SJSA1 (cell line): ENCODE results near the gene FIGN. TPM values are rescaled to one million over a fixed set of nuclear protein-coding genes. Genes with fewer than 3 reads are reported as not detected.

ENCODE experiments used
- DNase-seq, 2 experiments: peaks; one replicate each; pipeline ENCODE4 v3.0.0-alpha.2; 2015 to 2020; ENCODE audit warnings: low spot score in 2 of 2, low read depth in 1 of 2
- H3K27ac ChIP-seq: fragments of 250-450 bp; sonication (Bioruptor Pico); 2 replicates; pipeline ENCODE4 v1.5.1; 2020; ENCODE audit warnings: mild to moderate bottlenecking, moderate library complexity
- H3K27me3 ChIP-seq: fragments of 250-450 bp; sonication (Bioruptor Pico); replicated peaks from 2 replicates; pipeline ENCODE4 v1.5.1; 2020; ENCODE audit warnings: mild to moderate bottlenecking, moderate library complexity
- H3K36me3 ChIP-seq: fragments of 250-450 bp; sonication (Bioruptor Pico); 2 replicates; pipeline ENCODE4 v1.5.1; 2020; ENCODE audit warnings: mild to moderate bottlenecking
- H3K4me1 ChIP-seq: fragments of 250-450 bp; sonication (Bioruptor Pico); replicated peaks from 2 replicates; pipeline ENCODE4 v1.6.1; 2021; ENCODE audit warnings: mild to moderate bottlenecking
- H3K4me3 ChIP-seq: fragments of 250-450 bp; sonication (Bioruptor Pico); 2 replicates; pipeline ENCODE4 v1.5.1; 2020; ENCODE audit warnings: mild to moderate bottlenecking
- H3K9me3 ChIP-seq: fragments of 250-450 bp; sonication (Bioruptor Pico); replicated peaks from 2 replicates; pipeline ENCODE4 v1.5.1; 2020; ENCODE audit warnings: mild to moderate bottlenecking
- total RNA-seq: library from RNA; depleted of rRNA; stranded (reverse); fragments of >200 nt; shearing (Covaris generic); gene quantifications from 2 replicates; pipeline ENCODE4 v1.2.3, GENCODE V29; 2014

FIGN gene
- total RNA-seq, 1 experiment from 2014 or later, result 5.6 TPM

DNA sequence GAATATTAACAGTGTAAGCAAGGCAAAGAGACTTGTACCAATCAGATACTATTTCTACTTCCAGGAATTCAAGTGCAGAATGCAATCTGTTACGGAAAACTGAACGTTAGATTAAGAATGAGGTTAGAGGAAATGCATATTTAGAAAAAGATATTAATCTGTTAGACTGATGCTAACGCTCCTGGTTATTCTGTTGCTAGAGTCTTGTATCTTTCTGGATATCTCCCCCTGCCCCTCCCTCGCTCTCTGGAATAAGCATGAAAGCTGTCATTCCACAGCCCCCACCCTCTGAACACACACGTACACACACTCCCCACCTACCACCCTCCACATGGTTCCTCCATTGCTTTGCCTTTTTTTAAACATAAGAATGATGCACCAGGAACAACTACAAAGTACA lies 24.1 kb downstream of the FIGN start:
- H3K27ac ChIP-seq, result no peak overlapping the region
- no peaks in the 10 kb centered on the region for H3K27me3 ChIP-seq
- H3K36me3 ChIP-seq, result no peaks in the 10 kb centered on the region
- DNase-seq, result no peak
- H3K4me1 ChIP-seq, result no peaks in the 10 kb centered on the region
- no peak overlapping the region for H3K4me3 ChIP-seq
- H3K9me3 ChIP-seq, result no peaks in the 10 kb centered on the region

GRCh38 chr2:163711258-163711657 lies 24.6 kb downstream of the FIGN start:
- no peaks in the 10 kb centered on the region for H3K9me3 ChIP-seq
- DNase-seq, result no peak
- no peaks in the 10 kb centered on the region for H3K27me3 ChIP-seq
- no peaks in the 10 kb centered on the region for H3K36me3 ChIP-seq
- H3K4me1 ChIP-seq, result no peaks in the 10 kb centered on the region
- no peak overlapping the region for H3K27ac ChIP-seq
- no peak overlapping the region for H3K4me3 ChIP-seq

GRCh38 chr2:163709270-163709669 lies 26.5 kb downstream of the FIGN start:
- DNase-seq, result no peak

GRCh38 chr2:163708265-163708664 lies 27.5 kb downstream of the FIGN start:
- Histone ChIP-seq H3K27ac (no peak overlapping the region), H3K27me3 (no peaks in the 10 kb centered on the region), H3K4me1 (no peaks in the 10 kb centered on the region), H3K9me3 (no peaks in the 10 kb centered on the region), H3K4me3 (no peak overlapping the region), H3K36me3 (no peaks in the 10 kb centered on the region)
- DNase-seq, result no peak

More at GRCh38 chr2:163709270-163709669, 26.5 kb downstream of the FIGN start:
- Histone ChIP-seq H3K36me3 (no peaks in the 10 kb centered on the region), H3K9me3 (no peaks in the 10 kb centered on the region), H3K4me3 (no peak overlapping the region), H3K4me1 (no peaks in the 10 kb centered on the region), H3K27me3 (no peaks in the 10 kb centered on the region), H3K27ac (no peak overlapping the region)

- DNase-seq, result no peak
- no peak overlapping the region for H3K27ac ChIP-seq
- no peaks in the 10 kb centered on the region for H3K9me3 ChIP-seq
Measured at GRCh38 chr2:163703386-163703785, 32.4 kb downstream of the FIGN start.

DNA sequence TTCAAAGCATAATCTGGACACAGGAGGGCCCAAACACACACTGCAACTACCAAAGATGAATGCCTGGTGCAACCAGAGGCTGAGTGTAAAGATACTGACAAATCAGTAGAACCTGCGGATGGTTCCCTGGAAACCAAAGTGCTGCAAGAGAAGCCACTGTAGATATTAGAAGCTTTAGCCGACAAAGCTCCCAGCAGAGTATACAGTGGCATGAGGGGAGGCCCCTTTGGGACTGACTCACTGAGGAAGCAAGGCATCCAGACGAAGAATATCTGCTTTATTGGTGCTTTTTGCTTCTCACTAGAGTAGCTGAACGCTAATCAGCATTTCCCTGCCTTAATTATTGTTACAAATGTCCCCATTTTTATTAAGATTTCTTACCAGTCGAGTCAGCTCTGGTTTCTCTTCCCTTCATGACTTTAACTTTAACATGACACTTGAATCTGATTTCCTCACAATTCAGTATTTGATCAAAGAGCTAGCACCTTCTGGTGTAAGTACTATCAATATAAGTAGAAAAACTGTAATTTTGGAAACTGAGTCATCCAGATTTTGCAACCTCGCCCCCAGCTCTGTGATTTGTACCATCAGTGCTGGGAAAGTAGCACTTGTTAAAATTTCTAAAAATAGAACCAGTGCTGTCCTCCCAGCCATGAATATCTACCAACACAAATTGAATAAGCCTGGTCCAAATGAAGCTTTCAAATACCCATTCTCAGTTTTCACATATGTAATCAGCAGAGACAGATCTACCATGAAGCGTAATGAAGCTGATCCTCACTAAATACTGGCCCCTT lies 34.2 kb downstream of the FIGN start:
- Histone ChIP-seq H3K27me3 (no peaks in the 10 kb centered on the region), H3K36me3 (peaks cover 6% of the 10 kb centered on the region; the same call in 1 of the 2 replicates), H3K4me3 (no peak overlapping the region), H3K9me3 (no peaks in the 10 kb centered on the region), H3K27ac (no peak overlapping the region), H3K4me1 (no peaks in the 10 kb centered on the region)
- DNase-seq, result no peak

More at GRCh38 chr2:163703386-163703785, 32.4 kb downstream of the FIGN start:
- Histone ChIP-seq H3K4me3 (no peak overlapping the region), H3K4me1 (no peaks in the 10 kb centered on the region), H3K36me3 (peaks cover 6% of the 10 kb centered on the region; the same call in 1 of the 2 replicates), H3K27me3 (no peaks in the 10 kb centered on the region)

DNA sequence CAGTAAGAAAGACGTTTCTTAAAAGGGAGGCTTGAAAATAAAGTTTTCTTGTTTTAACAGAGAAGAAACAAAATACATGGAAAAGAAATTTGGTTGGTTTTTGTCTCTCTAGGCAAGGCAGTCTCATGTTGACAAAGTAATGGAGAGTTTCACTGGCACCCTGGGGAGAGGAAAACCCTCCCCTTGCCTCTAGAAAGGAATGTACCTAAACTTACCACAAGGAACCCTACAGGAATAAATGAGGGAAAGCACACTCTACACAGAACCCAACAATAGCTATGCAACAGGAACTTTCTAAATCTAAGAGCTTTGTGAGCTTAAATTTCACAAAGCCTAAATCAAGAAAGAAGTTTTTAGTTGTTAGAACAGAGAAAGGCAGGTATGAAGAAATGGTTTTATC lies 37.0 kb downstream of the FIGN start:
- no peak for DNase-seq
- H3K27me3 ChIP-seq, result no peaks in the 10 kb centered on the region

GRCh38 chr2:163697846-163698637 lies 37.8 kb downstream of the FIGN start:
- H3K4me1 ChIP-seq, result peaks cover 2% of the 10 kb centered on the region
- H3K9me3 ChIP-seq, result no peaks in the 10 kb centered on the region
- H3K27ac ChIP-seq, result no peak overlapping the region
- no peaks in the 10 kb centered on the region for H3K27me3 ChIP-seq
- no peak overlapping the region for H3K4me3 ChIP-seq
- no peak for DNase-seq
- H3K36me3 ChIP-seq, result peaks cover 6% of the 10 kb centered on the region; the same call in 1 of the 2 replicates

More for the DNA sequence above, 37.0 kb downstream of the FIGN start:
- Histone ChIP-seq H3K9me3 (no peaks in the 10 kb centered on the region), H3K36me3 (peaks cover 6% of the 10 kb centered on the region; the same call in 1 of the 2 replicates), H3K4me1 (no peaks in the 10 kb centered on the region), H3K4me3 (no peak overlapping the region), H3K27ac (no peak overlapping the region)

DNA sequence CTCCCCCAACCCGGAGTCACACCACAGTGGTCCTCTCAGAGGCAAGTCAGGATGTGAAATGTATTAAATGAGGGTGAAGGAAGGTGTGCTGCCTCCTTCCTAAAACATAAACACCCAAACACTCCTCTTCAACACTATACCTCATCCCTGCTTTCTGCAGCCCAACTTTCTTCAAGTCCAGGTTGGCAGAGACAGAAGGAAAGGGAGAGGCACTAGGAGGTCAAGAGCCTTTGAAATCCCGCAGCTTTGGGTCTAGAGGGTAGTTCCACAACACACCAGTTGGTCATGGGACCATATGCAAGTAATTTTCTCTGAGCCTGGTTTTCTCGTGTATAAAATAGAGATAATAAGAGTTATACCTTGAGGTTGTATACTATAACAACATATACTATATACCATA lies 38.4 kb downstream of the FIGN start:
- DNase-seq, result no peak
- no peaks in the 10 kb centered on the region for H3K27me3 ChIP-seq
- H3K4me3 ChIP-seq, result no peak overlapping the region
- peaks cover 9% of the 10 kb centered on the region for H3K4me1 ChIP-seq
- H3K9me3 ChIP-seq, result no peaks in the 10 kb centered on the region
- peaks cover 6% of the 10 kb centered on the region; the same call in 1 of the 2 replicates for H3K36me3 ChIP-seq
- H3K27ac ChIP-seq, result no peak overlapping the region

- H3K27me3 ChIP-seq, result no peaks in the 10 kb centered on the region
- H3K4me1 ChIP-seq, result peaks cover 10% of the 10 kb centered on the region
- no peaks in the 10 kb centered on the region for H3K9me3 ChIP-seq
- no peak overlapping the region for H3K27ac ChIP-seq
- H3K4me3 ChIP-seq, result no peak overlapping the region
- no peaks in the 10 kb centered on the region for H3K36me3 ChIP-seq
- DNase-seq, result no peak
Measured at GRCh38 chr2:163693484-163693883, 42.3 kb downstream of the FIGN start.

DNA sequence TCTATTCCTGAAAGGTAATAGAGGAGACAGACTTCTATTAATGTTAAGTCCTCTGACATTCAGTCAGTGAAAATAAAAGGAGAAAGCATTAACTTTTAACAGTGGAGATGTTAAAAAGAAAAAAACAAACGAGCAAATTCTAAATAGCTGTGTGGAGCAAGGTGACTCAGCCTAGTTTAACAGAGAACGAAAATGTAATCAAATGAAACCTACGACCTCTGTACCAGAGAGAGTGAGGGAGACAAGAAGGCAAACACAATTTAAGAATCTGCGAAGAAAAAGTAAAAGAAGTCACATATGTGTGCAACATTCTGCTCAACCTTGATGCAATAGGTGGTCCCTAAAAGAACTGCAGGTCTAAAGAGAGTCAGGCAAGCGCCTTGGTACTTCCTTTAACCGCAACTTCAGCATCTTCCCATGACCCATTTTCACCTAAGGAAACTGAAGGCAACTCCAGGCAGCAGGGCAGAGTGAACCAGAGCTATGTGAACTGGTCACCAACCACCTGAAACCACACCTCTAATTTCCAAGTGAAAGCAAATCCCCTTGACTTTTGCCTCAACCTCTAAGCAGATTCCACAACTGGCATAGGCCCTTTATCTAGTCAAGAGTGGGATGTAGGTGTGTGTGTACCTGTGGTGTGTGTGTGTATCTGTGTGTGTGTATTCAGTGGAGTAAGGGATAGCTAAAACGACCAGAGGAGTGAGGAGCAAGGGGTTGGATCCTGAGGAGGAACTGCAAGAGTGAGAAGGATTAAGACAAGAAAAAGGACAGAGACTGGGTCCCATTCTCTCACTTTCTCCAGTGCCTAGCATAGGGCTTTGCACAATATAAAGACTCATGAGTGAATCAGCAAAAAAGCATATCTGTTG lies 43.0 kb downstream of the FIGN start:
- H3K4me1 ChIP-seq, result peaks cover 10% of the 10 kb centered on the region
- H3K4me3 ChIP-seq, result no peak overlapping the region
- H3K27ac ChIP-seq, result no peak overlapping the region
- H3K36me3 ChIP-seq, result no peaks in the 10 kb centered on the region
- no peaks in the 10 kb centered on the region for H3K27me3 ChIP-seq
- DNase-seq, result peak in 1 of 2 experiments; percentile 25
- H3K9me3 ChIP-seq, result no peaks in the 10 kb centered on the region

- Histone ChIP-seq H3K9me3 (no peaks in the 10 kb centered on the region), H3K36me3 (no peaks in the 10 kb centered on the region), H3K4me3 (no peak overlapping the region), H3K27me3 (no peaks in the 10 kb centered on the region), H3K27ac (no peak overlapping the region), H3K4me1 (peaks cover 10% of the 10 kb centered on the region)
- no peak for DNase-seq
Measured at GRCh38 chr2:163692081-163692480, 43.7 kb downstream of the FIGN start.

GRCh38 chr2:163690896-163691295 lies 44.9 kb downstream of the FIGN start:
- no peak overlapping the region for H3K4me3 ChIP-seq
- no peak for DNase-seq
- H3K27ac ChIP-seq, result no peak overlapping the region
- H3K4me1 ChIP-seq, result peaks cover 10% of the 10 kb centered on the region
- no peaks in the 10 kb centered on the region for H3K36me3 ChIP-seq
- no peaks in the 10 kb centered on the region for H3K9me3 ChIP-seq
- H3K27me3 ChIP-seq, result no peaks in the 10 kb centered on the region
